ENCODE results near the gene ZMIZ2. TPM values are rescaled to one million over a fixed set of nuclear protein-coding genes. Genes with fewer than 3 reads are reported as not detected.
A peak's percentile ranks its signal among the peaks of the same experiment; 100 is the strongest.

Gene ZMIZ2
- polyA plus RNA-seq, 3 donors: 1.9 to 72.8 (median 3.3) TPM

GRCh38 chr7:44750921-44751571 lies 2.4 kb downstream of the ZMIZ2 start:
- peak overlapping the region; percentile 84 for H3K4me2 ChIP-seq (replicated peaks; ENCODE audit: extremely low read depth, low read length, poor library complexity, severe bottlenecking)
- Mint-ChIP-seq H3K4me3 (peak overlapping the region; percentile 37 to 63), H3K27ac (peak overlapping the region; percentile 43 to 92 (median 72)), H3K4me1 (peaks cover 39% of the 10 kb centered on the region), H3K36me3 (peaks cover 14 to 22% of the 10 kb centered on the region in 2 donors), H3K27me3 (ENCODE audit: low read depth in 3 of 3) (no peaks in the 10 kb centered on the region), H3K9me3 (no peaks in the 10 kb centered on the region)
- peaks cover 66% of the 10 kb centered on the region for H4K20me1 ChIP-seq (ENCODE audit: insufficient read depth, low read length)
- DNase-seq: peak; percentile 28 to 89 (median 43)
- peak overlapping the region; percentile 31 to 71 for H3K27ac ChIP-seq (ENCODE audit: low read depth in 1 of 2, low read length in 2 of 2)
- peaks cover 0 to 1% of the 10 kb centered on the region in 2 donors for H3K36me3 ChIP-seq (replicated peaks in 1 of 2; ENCODE audit: control insufficient read depth in 1 of 2, insufficient read depth in 2 of 2, low read length in 2 of 2)
- H3K9me3 ChIP-seq (replicated peaks in 1 of 2; ENCODE audit: control insufficient read depth in 1 of 2, insufficient read depth in 1 of 2, low read length in 2 of 2): no peaks in the 10 kb centered on the region
- intact Hi-C loops (cut with micrococcal nuclease): loop anchor here (5.0 to 10.0 kb wide), 4 partner anchors 46 to 94 kb away; partner anchors contain the start of genes PPIA (in 2 of the 2) and H2AZ2 (in 1 of the 2)
- 38% methylated on average over 5 of the region's 6 CpGs for WGBS (ENCODE audit: insufficient coverage)
- H3K27me3 ChIP-seq (ENCODE audit: control insufficient read depth in 2 of 2, insufficient read depth in 2 of 2, low read length in 2 of 2): no peaks in the 10 kb centered on the region
- peaks cover 31 to 34% of the 10 kb centered on the region in 2 donors for H3K4me1 ChIP-seq (ENCODE audit: control insufficient read depth in 1 of 2, insufficient read depth in 2 of 2, low read length in 2 of 2)
- no peak overlapping the region for H2AFZ ChIP-seq (ENCODE audit: insufficient read depth, low read depth, low read length, poor library complexity, severe bottlenecking)
- H3K4me3 ChIP-seq (replicated peaks in 1 of 3; ENCODE audit: low read depth in 2 of 3, low read length in 3 of 3): peak overlapping the region in 1 of 3 experiments; percentile 83
- H3K9ac ChIP-seq (ENCODE audit: insufficient read depth, low read length, poor library complexity, severe bottlenecking): peak overlapping the region; percentile 22
- H3K79me2 ChIP-seq (ENCODE audit: insufficient read depth, low read length): peaks cover 73% of the 10 kb centered on the region
- no peak for TF ChIP-seq CTCF (IDR thresholded peaks at IDR 0.05)

DNA sequence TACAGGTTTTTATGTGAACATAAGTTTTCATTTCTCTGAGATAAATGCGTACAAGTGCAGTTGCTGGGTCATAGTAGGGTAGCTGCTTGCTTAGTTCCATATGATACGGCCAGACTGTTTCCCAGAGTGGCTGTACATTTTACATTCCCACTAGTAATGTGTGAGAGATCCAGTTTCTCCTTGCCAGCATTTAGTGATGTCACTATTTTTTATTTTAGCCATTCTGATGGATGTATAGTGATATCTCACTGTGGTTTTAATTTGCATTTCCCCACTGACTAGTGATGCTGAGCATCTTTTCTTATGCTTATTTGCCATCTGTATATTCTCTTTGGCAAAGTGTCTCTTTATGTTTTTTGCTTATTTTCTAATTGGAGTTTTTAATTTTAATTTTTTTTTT lies 4.2 kb downstream of the ZMIZ2 start:
- H3K27ac ChIP-seq (ENCODE audit: low read depth in 1 of 2, low read length in 2 of 2): no peak overlapping the region
- TF ChIP-seq CTCF (IDR thresholded peaks at IDR 0.05): no peak
- no peaks in the 10 kb centered on the region for H3K9me3 ChIP-seq (replicated peaks in 1 of 2; ENCODE audit: control insufficient read depth in 1 of 2, insufficient read depth in 1 of 2, low read length in 2 of 2)
- H2AFZ ChIP-seq (ENCODE audit: insufficient read depth, low read depth, low read length, poor library complexity, severe bottlenecking): no peak overlapping the region
- Mint-ChIP-seq H3K9me3 (no peaks in the 10 kb centered on the region), H3K27me3 (ENCODE audit: low read depth in 3 of 3) (no peaks in the 10 kb centered on the region), H3K4me3 (no peak overlapping the region), H3K27ac (no peak overlapping the region), H3K4me1 (peaks cover 33% of the 10 kb centered on the region), H3K36me3 (peaks cover 17 to 37% of the 10 kb centered on the region in 2 donors)
- intact Hi-C loops (cut with micrococcal nuclease): loop anchor here (5.0 to 10.0 kb wide), 4 partner anchors 44 to 92 kb away; partner anchors contain the start of genes PPIA (in 2 of the 2) and H2AZ2 (in 1 of the 2)
- WGBS (ENCODE audit: insufficient coverage): no CpG with 5 or more reads among the region's 2 CpGs
- H3K4me3 ChIP-seq (replicated peaks in 1 of 3; ENCODE audit: low read depth in 2 of 3, low read length in 3 of 3): no peak overlapping the region
- no peak overlapping the region for H3K9ac ChIP-seq (ENCODE audit: insufficient read depth, low read length, poor library complexity, severe bottlenecking)
- peaks cover 16 to 18% of the 10 kb centered on the region in 2 donors for H3K36me3 ChIP-seq (replicated peaks in 1 of 2; ENCODE audit: control insufficient read depth in 1 of 2, insufficient read depth in 2 of 2, low read length in 2 of 2)
- H3K79me2 ChIP-seq (ENCODE audit: insufficient read depth, low read length): peaks cover 73% of the 10 kb centered on the region
- H3K4me2 ChIP-seq (replicated peaks; ENCODE audit: extremely low read depth, low read length, poor library complexity, severe bottlenecking): no peak overlapping the region
- peaks cover 27 to 30% of the 10 kb centered on the region in 2 donors for H3K4me1 ChIP-seq (ENCODE audit: control insufficient read depth in 1 of 2, insufficient read depth in 2 of 2, low read length in 2 of 2)
- DNase-seq: no peak
- peaks cover 74% of the 10 kb centered on the region for H4K20me1 ChIP-seq (ENCODE audit: insufficient read depth, low read length)
- H3K27me3 ChIP-seq (ENCODE audit: control insufficient read depth in 2 of 2, insufficient read depth in 2 of 2, low read length in 2 of 2): no peaks in the 10 kb centered on the region
